GM10248 (cell line): Measurements from ENCODE around the gene HDAC5.
"Not testable (repeated sequence)": the region's sequence is repeated elsewhere in the genome, so short reads cannot be mapped to it uniquely, and the experiment has no call there.

ENCODE experiments used
- CTCF ChIA-PET: fragments of 300-600 bp; sonication (Branson Sonifier 250); formaldehyde crosslinking; extraction: SDS; loops from one replicate; lab custom pipeline; 2021; ENCODE audit warnings: antibody characterized with exemption; lab: Yijun Ruan, JAX
- POLR2A ChIA-PET: fragments of 350-650 bp; sonication (Branson Sonifier 250); formaldehyde crosslinking; extraction: SDS; loops from one replicate; lab custom pipeline; 2020; ENCODE audit warnings: antibody characterized with exemption; lab: Yijun Ruan, JAX
- DNase-seq: peaks from one replicate; pipeline ENCODE4 v3.0.0; 2012; ENCODE audit errors: extremely low spot score
- CTCF ChIP-seq: IDR thresholded peaks from 2 replicates; pipeline ENCODE4 v1.5.1; 2012; ENCODE audit warnings: mild to moderate bottlenecking, low read depth; ENCODE audit errors: extremely low read depth, missing control alignments, control extremely low read depth

HDAC5 gene

GRCh38 chr17:44164476-44164875 is 41.0 kb upstream of the HDAC5 start:
- CTCF ChIA-PET, result interaction anchor here (1.4 kb wide), 1 partner anchor 8 kb away, joined by 3 read pairs; no protein-coding TSS in a partner anchor
- POLR2A ChIA-PET, result interaction anchor here (0.7 kb wide), 1 partner anchor 22 kb away, joined by 7 read pairs; the partner anchor contains the start of gene TMUB2
- TF ChIP-seq CTCF, result no peak
- DNase-seq, result no peak

DNA sequence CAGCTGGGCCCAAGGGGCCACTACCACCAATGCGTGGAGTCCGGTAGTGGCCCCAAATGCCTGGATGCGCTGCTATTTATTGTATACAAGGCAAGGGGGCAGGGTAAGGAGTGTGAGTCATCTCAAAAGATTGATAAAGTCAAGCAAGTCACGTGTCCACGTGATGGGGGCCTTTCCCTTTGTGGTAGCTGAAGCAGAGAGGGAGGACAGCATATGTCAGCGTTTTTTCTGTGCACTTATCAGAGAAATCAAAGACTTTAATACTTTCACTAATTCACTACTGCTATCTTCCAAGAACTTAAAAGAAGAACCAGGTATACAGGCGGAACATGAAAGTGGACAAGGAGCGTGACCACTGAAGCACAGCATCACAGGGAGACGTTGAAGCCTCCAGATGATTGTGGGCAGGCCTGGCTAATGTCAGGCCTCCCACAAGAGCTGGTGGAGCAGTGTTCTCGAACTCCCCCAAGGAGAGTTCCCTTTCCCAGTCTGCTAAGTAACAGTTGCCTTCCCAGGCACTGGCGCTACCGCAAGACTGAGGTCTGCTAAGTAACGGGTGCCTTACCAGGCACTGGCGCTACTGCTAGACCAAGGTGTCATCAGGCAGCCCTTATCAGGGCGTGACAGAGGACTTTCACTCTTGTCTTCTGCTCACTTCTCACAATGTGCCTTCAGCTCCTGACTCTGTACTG is 36.2 kb upstream of the HDAC5 start:
- POLR2A ChIA-PET, result no interaction called here
- no peak for DNase-seq
- TF ChIP-seq CTCF, result no peak
- CTCF ChIA-PET, result interaction anchor here (1.2 to 3.2 kb wide), 6 partner anchors 9 to 51 kb away, joined by 3 to 13 read pairs (median 4); partner anchors contain the start of gene HDAC5

DNA sequence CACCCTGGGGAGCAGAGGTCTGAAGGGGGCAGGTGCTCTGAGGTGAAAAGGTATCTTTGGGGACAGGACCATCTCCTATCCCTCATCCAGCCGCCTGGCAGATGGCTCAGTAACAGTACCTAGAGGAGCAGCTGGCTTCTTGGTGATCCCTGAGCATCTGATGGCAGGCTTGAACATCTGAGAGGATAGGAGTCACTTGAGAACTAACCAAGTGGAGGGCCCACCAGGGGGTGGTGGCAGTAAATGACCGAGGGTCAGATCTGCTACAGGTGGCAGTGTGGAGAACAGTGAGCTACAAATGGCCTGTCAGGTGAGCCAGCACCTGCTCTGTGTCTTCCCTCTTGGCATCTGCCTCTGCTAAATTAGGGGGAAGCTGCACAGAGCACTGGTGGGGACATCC is 32.0 kb upstream of the HDAC5 start:
- CTCF ChIA-PET, result interaction anchor here (1.0 to 4.1 kb wide), 4 partner anchors 9 to 54 kb away, joined by 3 to 20 read pairs (median 6); partner anchors contain the start of gene HROB
- no peak for DNase-seq

DNA sequence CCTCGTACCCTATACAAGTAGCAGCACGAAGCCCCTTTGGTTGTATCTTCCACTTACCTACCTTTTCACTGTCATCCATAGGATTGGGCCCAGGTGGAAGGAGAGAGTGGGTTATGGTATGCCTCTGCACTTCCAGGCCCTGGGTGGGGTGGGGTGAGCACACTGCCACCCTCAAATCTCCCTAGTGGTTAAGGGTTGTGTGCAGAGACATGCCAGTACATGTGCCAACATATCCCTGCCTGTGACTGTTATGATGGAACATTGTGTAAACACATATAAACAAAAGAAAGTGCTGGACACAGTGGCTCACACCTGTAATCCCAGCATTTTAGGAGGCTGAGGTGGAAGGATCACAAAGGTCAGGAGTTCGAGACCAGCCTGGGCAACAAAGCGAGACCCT is 29.4 kb upstream of the HDAC5 start:
- ChIA-PET POLR2A (no interaction called here), CTCF (interaction anchor here (0.9 to 1.5 kb wide), 3 partner anchors 9 to 16 kb away, joined by 3 to 4 read pairs (median 3); no protein-coding TSS in a partner anchor)
- TF ChIP-seq CTCF, result no peak
- DNase-seq, result no peak

More for the DNA sequence above, 32.0 kb upstream of the HDAC5 start:
- POLR2A ChIA-PET, result no interaction called here
- no peak for TF ChIP-seq CTCF

GRCh38 chr17:44149750-44150329 is 26.4 kb upstream of the HDAC5 start:
- ChIA-PET POLR2A (no interaction called here), CTCF (interaction anchor here (1.3 to 2.0 kb wide), 5 partner anchors 10 to 60 kb away, joined by 3 to 9 read pairs (median 5); no protein-coding TSS in a partner anchor)
- no peak for DNase-seq
- TF ChIP-seq CTCF, result no peak

- ChIA-PET CTCF (interaction anchor here (0.9 to 2.0 kb wide), 6 partner anchors 9 to 539 kb away, joined by 3 to 7 read pairs (median 3); partner anchors contain the start of gene HDAC5), POLR2A (interaction anchor here (0.8 kb wide), 1 partner anchor 22 kb away, joined by 3 read pairs; no protein-coding TSS in a partner anchor)
- not testable (repeated sequence) for DNase-seq
These were observed 25.6 kb upstream of the HDAC5 start for GRCh38 chr17:44149066-44149465.

GRCh38 chr17:44147812-44148211 is 24.4 kb upstream of the HDAC5 start:
- no peak for DNase-seq
- ChIA-PET CTCF (interaction anchor here (1.2 to 2.0 kb wide), 4 partner anchors 24 to 540 kb away, joined by 3 to 7 read pairs (median 4); partner anchors contain the start of gene HDAC5), POLR2A (interaction anchor here (0.7 kb wide), 1 partner anchor 390 kb away, joined by 8 read pairs; no protein-coding TSS in a partner anchor)
- TF ChIP-seq CTCF, result no peak
